GM21619 (cell line): Measurements from ENCODE around the gene USB1.
"Not testable (repeated sequence)": the region's sequence is repeated elsewhere in the genome, so short reads cannot be mapped to it uniquely, and the experiment has no call there.

Experiments
- ATAC-seq: cut with Tn5 transposase; IDR thresholded peaks from one replicate; pipeline ENCODE4 v1.9.1; 2021; ENCODE audit not compliant: unreplicated experiment

Gene USB1

DNA sequence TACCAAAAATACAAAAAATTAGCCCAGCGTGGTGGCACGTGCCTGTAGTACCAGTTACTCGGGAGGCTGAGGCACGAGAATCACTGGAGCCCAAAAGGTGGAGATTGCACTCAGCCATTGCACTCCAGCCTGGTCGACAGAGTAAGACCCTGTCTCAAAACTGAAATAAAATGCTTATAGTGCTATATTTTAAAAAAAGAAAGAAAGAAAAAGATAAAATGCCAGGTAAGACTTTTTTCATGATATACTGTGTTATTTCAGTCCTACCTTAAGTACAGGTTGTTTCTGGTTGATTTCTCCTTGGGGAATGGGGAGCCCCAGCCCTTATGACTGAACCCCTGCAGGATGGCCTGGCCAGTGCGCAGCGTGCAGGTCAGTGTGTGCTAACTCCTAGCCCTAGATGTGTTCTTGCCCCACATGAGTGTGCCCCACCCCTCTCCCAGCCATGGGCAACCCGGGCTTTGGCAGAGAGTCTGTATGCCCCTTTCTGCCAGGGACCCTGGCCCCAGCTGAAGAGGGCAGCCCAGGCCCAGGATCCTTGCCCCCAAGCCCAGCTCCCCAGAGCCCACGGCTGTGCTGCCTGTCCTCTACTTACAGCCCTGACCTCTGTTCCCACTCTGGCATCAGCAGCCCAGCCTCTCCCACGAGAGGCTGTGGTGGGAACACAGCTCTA is 31.6 kb upstream of the USB1 start:
- no peak for ATAC-seq

- ATAC-seq = no peak
These were observed 30.9 kb upstream of the USB1 start for GRCh38 chr16:57970319-57970718.

GRCh38 chr16:57970970-57971369 is 30.2 kb upstream of the USB1 start, which contains the start of gene CNGB1:
CNGB1 (minus strand) TSS chr16:57971128; CDS start chr16:57967286, 3,842 bp downstream.
- no peak for ATAC-seq

- ATAC-seq = no peak
These were observed 29.4 kb upstream of the USB1 start for GRCh38 chr16:57971848-57972247.

DNA sequence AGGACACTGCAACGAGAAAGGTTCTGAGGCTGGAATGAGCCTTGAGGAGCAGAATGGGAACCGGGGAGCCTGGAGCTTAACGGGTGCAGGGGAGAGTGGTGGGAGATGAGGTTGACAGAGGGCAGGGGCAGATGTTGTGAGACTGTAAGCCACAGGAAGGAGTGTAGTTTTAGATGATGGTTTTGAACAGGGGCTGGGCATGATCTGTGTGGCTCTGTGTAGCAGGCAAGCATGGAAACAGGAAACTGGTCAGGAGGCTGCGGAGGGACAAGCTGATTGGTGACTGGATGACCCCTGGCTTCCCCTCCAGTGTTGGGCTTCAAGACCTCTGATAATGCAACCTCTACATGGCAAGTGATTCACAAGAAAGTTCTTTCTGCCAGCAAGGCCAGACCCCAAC is 28.9 kb upstream of the USB1 start:
- no peak for ATAC-seq

- ATAC-seq = no peak
These were observed 24.8 kb upstream of the USB1 start for GRCh38 chr16:57976331-57976796.

DNA sequence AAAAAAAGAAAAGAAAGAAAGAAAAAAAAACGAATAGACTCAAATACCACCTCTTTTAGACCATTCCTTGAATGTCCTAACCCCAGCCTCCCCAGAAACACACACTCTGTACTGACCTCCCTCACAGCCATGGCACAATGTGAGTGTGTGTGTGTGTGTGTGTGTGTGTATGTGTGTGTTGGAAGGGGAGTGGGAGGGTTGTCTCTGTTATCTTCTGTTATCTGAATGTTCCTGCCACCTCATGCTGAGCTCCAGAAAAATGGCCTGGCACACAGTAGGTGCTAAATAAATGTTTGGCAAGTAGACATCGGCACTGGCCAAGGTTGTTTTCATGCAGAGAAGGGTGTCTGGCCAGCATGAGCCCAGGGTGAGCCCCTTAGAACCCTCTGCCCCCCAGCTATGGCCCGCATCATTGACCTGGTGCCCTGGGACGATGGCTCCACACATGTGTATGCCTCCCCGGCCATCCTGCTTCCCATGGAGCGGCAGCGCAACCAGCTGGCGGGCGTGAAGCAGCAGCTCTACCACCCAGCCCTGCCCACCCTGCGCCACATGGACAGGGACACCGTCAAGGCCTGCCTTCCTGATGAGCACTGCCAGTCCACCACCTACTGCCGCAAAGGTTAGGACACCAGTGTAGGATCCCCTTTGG is 23.7 kb upstream of the USB1 start:
- no peak for ATAC-seq

- ATAC-seq = not testable (repeated sequence)
These were observed 23.1 kb upstream of the USB1 start for GRCh38 chr16:57978070-57978465.

GRCh38 chr16:57979006-57979585 is 22.1 kb upstream of the USB1 start:
- no peak for ATAC-seq

DNA sequence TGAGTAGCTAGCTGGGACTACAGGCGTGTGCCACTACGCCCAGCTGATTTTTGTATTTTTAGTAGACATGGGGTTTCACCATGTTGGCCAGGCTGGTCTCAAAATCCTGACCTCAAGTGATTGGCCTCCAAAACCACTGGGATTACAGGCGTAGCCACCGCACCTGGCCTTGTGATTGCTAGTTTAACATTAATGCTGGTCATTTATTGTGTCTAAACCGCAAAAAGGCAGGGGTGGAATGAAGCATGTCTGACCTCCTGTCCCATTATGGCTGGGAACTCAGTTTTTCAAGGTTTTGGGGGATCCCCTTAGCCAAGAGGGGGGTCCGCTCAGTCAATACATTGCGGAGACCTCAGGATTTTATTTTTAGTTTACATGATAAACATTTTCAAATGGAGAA is 19.6 kb upstream of the USB1 start:
- peak; percentile 42 for ATAC-seq

GRCh38 chr16:57982385-57982784 is 18.8 kb upstream of the USB1 start:
- ATAC-seq = no peak

DNA sequence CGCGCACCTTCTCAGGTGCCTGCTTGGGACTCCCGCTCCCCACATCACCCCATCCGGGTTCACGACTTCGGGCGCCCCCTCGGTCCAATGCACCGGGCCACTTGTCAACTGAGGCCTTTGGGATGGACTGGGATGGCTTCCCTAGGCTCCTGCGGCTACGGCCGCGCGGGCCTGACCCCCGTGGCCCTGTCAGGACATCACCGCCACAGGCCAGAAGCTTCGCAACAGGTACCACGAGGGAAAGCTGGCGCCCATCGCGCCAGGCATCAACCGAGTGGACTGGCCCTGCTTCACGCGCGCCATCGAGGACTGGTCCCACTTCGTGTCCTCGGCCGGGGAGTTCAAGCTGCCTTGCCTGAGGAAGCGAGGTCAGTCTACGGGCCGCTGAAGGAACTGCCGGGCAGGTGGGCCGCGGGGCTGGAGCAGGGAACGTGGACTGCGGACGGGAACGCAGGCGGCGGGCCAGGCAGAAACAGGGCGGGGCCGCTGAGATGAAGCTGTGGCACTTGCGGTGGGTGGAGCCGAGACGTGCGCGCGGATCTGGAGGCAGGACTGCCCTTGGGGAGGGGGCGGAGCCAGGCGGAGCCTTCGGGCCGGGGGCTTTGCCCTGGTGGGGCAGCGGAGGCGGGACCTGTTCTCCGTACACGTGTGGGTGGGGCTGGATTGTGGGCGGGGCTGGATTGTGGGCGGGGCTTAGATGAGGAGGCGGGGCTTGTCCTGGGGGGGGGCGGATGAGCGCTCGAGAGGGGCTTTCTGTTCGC is 16.6 kb upstream of the USB1 start:
- ATAC-seq = peak; percentile 64

GRCh38 chr16:57985204-57986181 is 15.7 kb upstream of the USB1 start:
- no peak for ATAC-seq

DNA sequence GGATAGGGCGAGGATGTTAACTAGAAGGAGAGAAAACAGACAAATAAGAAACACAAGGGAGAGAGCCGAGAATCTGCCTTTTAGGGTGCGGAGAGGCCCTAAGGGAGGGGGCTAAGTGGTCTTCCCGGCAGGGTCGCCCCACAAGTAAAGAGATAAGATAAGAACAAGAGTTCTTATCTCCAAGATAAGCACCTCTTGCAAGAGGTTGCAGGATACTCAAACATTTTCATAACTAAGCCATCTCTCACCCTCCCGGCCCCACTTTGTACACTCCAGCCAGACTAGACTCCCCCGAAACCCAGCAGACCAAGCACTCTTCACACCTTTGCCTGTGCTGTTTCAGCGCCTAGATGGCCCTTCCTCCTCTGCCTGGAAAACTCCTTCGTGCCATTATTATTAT is 15.0 kb upstream of the USB1 start:
- ATAC-seq = no peak

- no peak for ATAC-seq
These were observed 13.6 kb upstream of the USB1 start for GRCh38 chr16:57987441-57988177.

GRCh38 chr16:57988929-57989328 is 12.3 kb upstream of the USB1 start:
- ATAC-seq = no peak

- no peak for ATAC-seq
These were observed 9.6 kb upstream of the USB1 start for GRCh38 chr16:57991551-57992059.

DNA sequence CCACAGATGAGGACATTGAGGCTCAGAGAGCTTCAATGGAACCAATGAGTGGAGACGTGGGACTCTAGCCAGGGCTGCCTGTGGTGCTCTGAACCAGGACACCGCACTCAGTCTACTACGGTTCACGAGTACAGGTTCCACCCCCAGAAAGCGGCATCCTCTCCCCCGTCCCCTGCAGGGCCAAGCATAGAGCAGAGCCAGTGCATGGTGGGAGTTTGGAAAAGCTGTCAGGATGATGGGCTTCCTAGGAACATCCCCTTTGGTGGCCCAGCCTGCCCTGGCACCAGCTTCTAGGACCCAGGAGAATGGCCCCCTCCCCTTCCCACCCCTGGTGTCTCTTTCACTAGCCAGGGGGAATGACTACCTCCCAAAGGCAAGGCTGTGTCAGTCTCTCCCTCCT is 9.1 kb upstream of the USB1 start:
- ATAC-seq = no peak

GRCh38 chr16:57993438-57993837 is 7.8 kb upstream of the USB1 start:
- ATAC-seq = no peak
